Psoas muscle (tissue), 8 donors: ENCODE data around the gene ERMARD. TPM values are rescaled to one million over a fixed set of nuclear protein-coding genes. Genes with fewer than 3 reads are reported as not detected.

Experiments used
- ATAC-seq, 4 donors: fragments of 200-7000 bp; cut with Tn5 transposase; one replicate each; pipeline ENCODE4 v1.9.1; 2020; ENCODE audit warnings: moderate library complexity in 3 of 4, mild to moderate bottlenecking in 2 of 4
- DNase-seq, 2 donors: peaks; one replicate each; pipeline ENCODE4 v3.0.0-alpha.2; 2020
- H3K27ac ChIP-seq: fragments of 200-600 bp; one replicate; pipeline ENCODE4 v1.8.0; 2022
- H3K27me3 ChIP-seq, 3 donors: fragments of 200-600 bp in 1 of 3; one replicate each; pipeline versions ENCODE4 v1.6.1 to v1.8.0; 2013 to 2022; ENCODE audit warnings: low read length in 2 of 3, mild to moderate bottlenecking in 2 of 3, moderate library complexity in 1 of 3; ENCODE audit not compliant: insufficient read depth in 3 of 3
- H3K36me3 ChIP-seq, 2 donors: fragments of 200-600 bp in 1 of 2; one replicate each; pipeline versions ENCODE4 v1.6.1 to v1.8.0; 2013 to 2022; ENCODE audit warnings: low read depth in 1 of 2, mild to moderate bottlenecking in 1 of 2, moderate library complexity in 1 of 2; ENCODE audit not compliant: insufficient read depth in 1 of 2
- H3K4me1 ChIP-seq: fragments of 200-600 bp; one replicate; pipeline ENCODE4 v1.8.0; 2022
- H3K4me3 ChIP-seq: fragments of 200-600 bp; one replicate; pipeline ENCODE4 v1.8.0; 2022; ENCODE audit warnings: mild to moderate bottlenecking
- H3K9me3 ChIP-seq: fragments of 200-600 bp; one replicate; pipeline ENCODE4 v1.8.0; 2022
- WGBS, 3 donors: extraction: QIAGEN DNeasy Blood & Tissue Kit; methylation state at CpG; one replicate each; pipeline versions ENCODE4 v1.1.6 to v1.1.7; 2013; 5-methylcytosine and 5-hydroxymethylcytosine counted together
- intact Hi-C, 2 donors: fragments of 100-400 bp; cut with DNase I; formaldehyde crosslinking; loops; one replicate each; pipeline versions ENCODE4 v1.11.0 to v1.14.2; 2022
- polyA plus RNA-seq, 3 donors: library from polyadenylated mRNA; stranded (reverse); fragments of 200-250 nt; gene quantifications; one replicate each; pipeline ENCODE4 v1.2.3, GENCODE V29; 2013
- total RNA-seq, 4 donors: library from RNA; stranded (reverse); fragmentation: NEBNext Ultra II Directional in 2 of 4; extraction: Animal tissue kit (Norgen Biotek cat#: 25700) in 2 of 4; gene quantifications; one replicate each; pipeline versions ENCODE4 v1.2.1 to v1.2.4, GENCODE V29; 2021 to 2023
- TF ChIP-seq, protein P1 (sequence below): fragments of 200-600 bp; IDR thresholded peaks from one replicate; pipeline ENCODE4 v1.8.0; 2022; ENCODE audit warnings: antibody characterized with exemption
- donor health status: healthy with polysubstance abuse.
- donor health status: DM: no; HTN: no; CAD: no; lungs with moderate emphysema.
- donor health status: Bipolar disorder and iron deficiency.
- donor health status: healthy.
- donor health status: DM: yes; HTN: yes; CAD: no.
- donor health status: DM: no; HTN: no; CAD: no.
- donor health status: DM: no; HTN: no; CAD: no.
- donor health status: DM: yes; HTN: yes; CAD: no.

Gene ERMARD
- total and polyA plus RNA-seq, 7 donors: 7.9 to 13.3 (median 11.4) TPM

DNA sequence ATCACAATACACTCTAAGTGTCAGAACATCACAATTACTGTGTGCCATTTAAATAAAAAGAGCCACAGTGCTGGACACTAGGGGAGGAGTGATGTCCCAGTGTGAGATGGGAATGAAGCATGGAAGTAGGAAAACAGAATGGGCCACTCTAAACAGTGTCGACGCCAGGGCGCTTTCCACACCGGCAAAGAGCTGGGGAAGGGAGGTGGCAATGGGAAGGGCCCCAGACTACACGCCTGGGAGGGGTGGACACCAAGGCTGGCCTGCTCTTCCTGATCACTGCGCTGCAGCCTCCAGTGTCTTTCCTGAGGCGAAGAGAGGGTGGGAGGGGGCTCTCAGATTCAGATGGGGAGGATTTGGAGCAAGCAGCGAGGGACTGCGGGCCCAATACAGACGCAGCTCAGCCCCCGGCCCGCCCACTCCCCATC lies 75.9 kb downstream of the ERMARD start:
- Histone ChIP-seq H3K4me3 (no peak overlapping the region), H3K27me3 (peaks cover 0 to 19% (median 4%) of the 10 kb centered on the region in 3 donors), H3K27ac (no peak overlapping the region), H3K9me3 (no peaks in the 10 kb centered on the region), H3K4me1 (no peaks in the 10 kb centered on the region), H3K36me3 (no peaks in the 10 kb centered on the region)
- intact Hi-C loops: no loop called here
- DNase-seq: no peak
- no peak for ATAC-seq
- TF ChIP-seq, protein P1, sequence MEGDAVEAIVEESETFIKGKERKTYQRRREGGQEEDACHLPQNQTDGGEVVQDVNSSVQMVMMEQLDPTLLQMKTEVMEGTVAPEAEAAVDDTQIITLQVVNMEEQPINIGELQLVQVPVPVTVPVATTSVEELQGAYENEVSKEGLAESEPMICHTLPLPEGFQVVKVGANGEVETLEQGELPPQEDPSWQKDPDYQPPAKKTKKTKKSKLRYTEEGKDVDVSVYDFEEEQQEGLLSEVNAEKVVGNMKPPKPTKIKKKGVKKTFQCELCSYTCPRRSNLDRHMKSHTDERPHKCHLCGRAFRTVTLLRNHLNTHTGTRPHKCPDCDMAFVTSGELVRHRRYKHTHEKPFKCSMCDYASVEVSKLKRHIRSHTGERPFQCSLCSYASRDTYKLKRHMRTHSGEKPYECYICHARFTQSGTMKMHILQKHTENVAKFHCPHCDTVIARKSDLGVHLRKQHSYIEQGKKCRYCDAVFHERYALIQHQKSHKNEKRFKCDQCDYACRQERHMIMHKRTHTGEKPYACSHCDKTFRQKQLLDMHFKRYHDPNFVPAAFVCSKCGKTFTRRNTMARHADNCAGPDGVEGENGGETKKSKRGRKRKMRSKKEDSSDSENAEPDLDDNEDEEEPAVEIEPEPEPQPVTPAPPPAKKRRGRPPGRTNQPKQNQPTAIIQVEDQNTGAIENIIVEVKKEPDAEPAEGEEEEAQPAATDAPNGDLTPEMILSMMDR: no peak
- 56 to 66% (median 60%) methylated on average over 12 of the region's 12 CpGs for WGBS, 3 donors

DNA sequence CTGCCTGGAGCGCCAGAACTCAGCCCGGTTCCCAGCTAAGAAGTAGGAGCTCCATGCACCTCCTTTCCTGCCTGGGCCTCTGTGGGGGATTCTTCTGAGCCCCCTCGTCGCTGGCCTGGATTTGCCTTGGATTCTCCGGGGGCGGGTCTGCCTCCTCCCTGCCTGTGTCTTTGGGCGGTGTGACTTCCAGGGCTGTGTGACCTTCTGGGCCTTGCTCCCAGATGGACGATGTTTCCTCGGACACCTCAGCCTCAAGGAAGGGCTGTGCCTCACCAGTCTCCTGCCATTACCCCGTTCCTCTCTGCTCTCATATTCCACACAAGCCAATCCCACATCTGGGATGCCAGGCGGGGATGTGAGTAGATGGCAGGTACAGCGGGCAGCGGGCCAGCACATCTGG lies 76.8 kb downstream of the ERMARD start:
- intact Hi-C loops: no loop called here
- Histone ChIP-seq H3K9me3 (no peaks in the 10 kb centered on the region), H3K4me3 (no peak overlapping the region), H3K36me3 (no peaks in the 10 kb centered on the region), H3K27ac (no peak overlapping the region), H3K27me3 (peaks cover 0 to 19% (median 4%) of the 10 kb centered on the region in 3 donors), H3K4me1 (no peaks in the 10 kb centered on the region)
- ATAC-seq (no peak), DNase-seq (no peak)
- 69 to 76% (median 74%) methylated on average over 13 of the region's 13 CpGs for WGBS, 3 donors
- TF ChIP-seq, protein P1: no peak

DNA sequence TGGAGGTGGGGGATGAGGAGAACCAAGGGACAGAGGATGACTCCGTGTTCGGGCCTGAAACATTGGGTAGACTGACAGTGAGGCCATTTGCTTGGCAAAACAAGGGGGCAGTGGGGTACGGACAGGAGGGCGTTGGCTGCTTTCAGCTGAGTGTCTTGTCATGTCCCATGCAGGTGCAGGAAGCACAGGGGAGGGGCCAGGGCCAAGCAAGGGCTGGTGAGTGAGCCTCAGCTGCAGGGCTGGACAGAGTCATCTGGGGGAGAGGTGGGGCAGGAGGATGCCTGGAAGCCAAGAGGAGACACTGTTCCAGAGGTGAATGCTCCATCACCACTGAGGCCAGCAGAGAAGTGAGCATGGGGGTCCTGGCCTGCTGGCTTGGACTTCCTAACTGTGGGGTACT lies 78.4 kb downstream of the ERMARD start:
- 77 to 87% (median 86%) methylated on average over 4 of the region's 4 CpGs for WGBS, 3 donors
- TF ChIP-seq, protein P1: no peak
- ATAC-seq (no peak), DNase-seq (no peak)
- H3K4me3 ChIP-seq: no peak overlapping the region
- no peak overlapping the region for H3K27ac ChIP-seq
- H3K36me3 ChIP-seq: no peaks in the 10 kb centered on the region
- intact Hi-C loops: loop anchor here (2.0 to 5.0 kb wide), 3 partner anchors 463 to 703 kb away; partner anchors contain the start of gene DLL1 (in 1 of the 2)
- no peaks in the 10 kb centered on the region for H3K9me3 ChIP-seq
- no peaks in the 10 kb centered on the region for H3K4me1 ChIP-seq
- H3K27me3 ChIP-seq: peaks cover 0 to 15% (median 3%) of the 10 kb centered on the region in 3 donors

- no peaks in the 10 kb centered on the region for H3K9me3 ChIP-seq
- no peaks in the 10 kb centered on the region for H3K4me1 ChIP-seq
- H3K27me3 ChIP-seq: peaks cover 0 to 11% (median 0%) of the 10 kb centered on the region in 3 donors
- TF ChIP-seq, protein P1: no peak
- intact Hi-C loops: loop anchor here (1.0 to 5.0 kb wide), 4 partner anchors 461 to 701 kb away; partner anchors contain the start of gene DLL1 (in 1 of the 2)
- no peaks in the 10 kb centered on the region for H3K36me3 ChIP-seq
- 65 to 83% (median 77%) methylated on average over 12 of the region's 12 CpGs for WGBS, 3 donors
- H3K4me3 ChIP-seq: no peak overlapping the region
- DNase-seq (no peak), ATAC-seq (no peak)
- no peak overlapping the region for H3K27ac ChIP-seq
Observed at GRCh38 chr6:169830876-169831275, 79.5 kb downstream of the ERMARD start.

Other genes starting within 250 kb of the ERMARD start
- gene WDR27, start 49.6 kb upstream of the ERMARD start, total RNA-seq: 10 to 100 TPM in 1 of 4 donors, 1 to 10 TPM in 3; 4.7 to 14.4 (median 5.8) TPM
- gene WDR27, start 49.6 kb upstream of the ERMARD start, polyA plus RNA-seq: 1 to 10 TPM; 3.1 to 8.3 (median 5.5) TPM
- 10 to 100 TPM; 16.5 to 23.6 (median 20.0) TPM for gene C6orf120, start 49.5 kb upstream of the ERMARD start, total RNA-seq
- 10 to 100 TPM in 2 of 3 donors, 1 to 10 TPM in 1; 9.2 to 42.1 (median 18.7) TPM for gene C6orf120, start 49.5 kb upstream of the ERMARD start, polyA plus RNA-seq
- 10 to 100 TPM; 47.1 to 59.8 (median 50.9) TPM for gene PHF10, start 27.1 kb upstream of the ERMARD start, total RNA-seq
- gene PHF10, start 27.1 kb upstream of the ERMARD start, polyA plus RNA-seq: 10 to 100 TPM; 20.2 to 66.6 (median 29.4) TPM
- gene DYNLT2, start 50 bp upstream of the ERMARD start, total RNA-seq: 1 to 10 TPM in 2 of 4 donors, under 1 TPM in 2; 0.73 to 1.3 (median 0.90) TPM
- gene DYNLT2, start 50 bp upstream of the ERMARD start, polyA plus RNA-seq: 1 to 10 TPM in 2 of 3 donors, under 1 TPM in 1; 0.93 to 2.8 (median 1.4) TPM